Mucosa of descending colon (tissue), 3 donors: ENCODE results near the gene PIM2. TPM values are rescaled to one million over a fixed set of nuclear protein-coding genes. Genes with fewer than 3 reads are reported as not detected.

Experiments used
- ATAC-seq: fragments of 200-7000 bp; cut with Tn5 transposase; one replicate; pipeline ENCODE4 v1.9.1; 2020; ENCODE audit warnings: mild to moderate bottlenecking, moderate library complexity
- DNase-seq, 3 donors: peaks; one replicate each; pipeline ENCODE4 v3.0.0-alpha.2; 2020
- H3K36me3 ChIP-seq: fragments of 200-600 bp; one replicate; pipeline ENCODE4 v1.8.0; 2021; ENCODE audit warnings: low read depth, mild to moderate bottlenecking
- H3K4me1 ChIP-seq: fragments of 200-600 bp; one replicate; pipeline ENCODE4 v1.8.0; 2021; ENCODE audit warnings: low read depth, mild to moderate bottlenecking
- H3K4me3 ChIP-seq: fragments of 200-600 bp; one replicate; pipeline ENCODE4 v1.8.0; 2021; ENCODE audit warnings: mild to moderate bottlenecking
- H3K9me3 ChIP-seq: fragments of 200-600 bp; one replicate; pipeline ENCODE4 v1.8.0; 2021; ENCODE audit warnings: mild to moderate bottlenecking
- CTCF ChIP-seq: fragments of 200-600 bp; IDR thresholded peaks from one replicate; pipeline ENCODE4 v1.8.0; 2022; ENCODE audit warnings: antibody characterized with exemption, mild to moderate bottlenecking
- intact Hi-C, 2 donors: fragments of 100-400 bp; cut with DNase I in 1 of 2; cut with micrococcal nuclease in 1 of 2; formaldehyde crosslinking; loops; one replicate each; pipeline versions ENCODE4 v1.11.0 to v1.11.1; 2022; cut with DNase I, micrococcal nuclease
- total RNA-seq, 3 donors: library from RNA; stranded (reverse); fragmentation: NEBNext Ultra II Directional in 2 of 3; extraction: Animal tissue kit (Norgen Biotek cat#: 25700) in 2 of 3; gene quantifications; one replicate each; pipeline versions ENCODE4 v1.2.1 to v1.2.4, GENCODE V29; 2021 to 2023
- donor health status: DM: no; HTN: no; CAD: no; lungs with moderate emphysema.
- donor health status: DM: no; HTN: no; CAD: no.
- donor health status: DM: no; HTN: yes; CAD: no.

The PIM2 gene
- total RNA-seq, 3 donors from 2014 or later: 10.5 to 30.0 (median 20.5) TPM

DNA sequence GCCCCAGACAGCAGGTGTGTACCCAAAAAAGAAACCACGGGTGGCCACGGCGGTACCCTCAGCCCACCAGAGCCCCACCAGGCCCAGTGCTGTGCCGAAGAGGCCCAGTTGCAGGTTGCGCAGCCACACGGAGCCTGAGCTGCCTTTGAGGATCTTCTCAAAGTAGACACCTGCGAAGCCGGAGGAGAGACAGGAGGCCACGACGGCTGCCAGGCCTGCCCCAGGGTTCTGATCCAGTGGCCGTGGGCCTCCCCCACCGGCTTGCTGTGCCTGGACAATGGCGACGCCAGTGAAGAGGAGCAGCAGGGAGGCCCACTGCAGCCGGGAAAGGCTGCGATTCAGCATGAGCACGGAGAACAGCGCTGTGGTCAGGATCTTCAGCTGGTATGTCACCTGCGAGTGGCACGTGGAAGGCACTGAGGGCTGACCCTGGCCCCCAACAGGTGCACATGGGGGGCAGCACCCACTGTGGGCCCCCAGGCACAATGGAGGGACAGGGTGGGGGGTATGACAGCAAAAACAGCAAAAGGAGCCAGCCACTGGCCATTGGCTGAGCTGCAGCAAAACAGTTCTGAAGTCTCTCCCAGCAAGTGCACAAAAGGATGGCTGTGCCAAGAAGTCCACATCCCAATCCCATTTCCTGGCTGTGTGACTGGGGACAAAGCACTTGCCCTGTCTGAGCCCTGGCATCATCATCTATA, 13.6 kb downstream of the PIM2 start:
- intact Hi-C loops: no loop called here
- no peak for TF ChIP-seq CTCF
- Histone ChIP-seq H3K9me3 (no peaks in the 10 kb centered on the region), H3K4me1 (no peaks in the 10 kb centered on the region), H3K4me3 (no peak overlapping the region), H3K36me3 (no peaks in the 10 kb centered on the region)
- DNase-seq (no peak), ATAC-seq (no peak)

GRCh38 chrX:48904626-48905025, 14.2 kb downstream of the PIM2 start:
- Histone ChIP-seq H3K4me3 (no peak overlapping the region), H3K4me1 (no peaks in the 10 kb centered on the region), H3K36me3 (no peaks in the 10 kb centered on the region), H3K9me3 (no peaks in the 10 kb centered on the region)
- DNase-seq (no peak), ATAC-seq (no peak)
- intact Hi-C loops: no loop called here
- no peak for TF ChIP-seq CTCF

GRCh38 chrX:48904180-48904579, 14.6 kb downstream of the PIM2 start:
- H3K9me3 ChIP-seq: no peaks in the 10 kb centered on the region
- H3K4me3 ChIP-seq: no peak overlapping the region
- H3K4me1 ChIP-seq: no peaks in the 10 kb centered on the region
- DNase-seq (no peak), ATAC-seq (no peak)
- no peak for TF ChIP-seq CTCF
- no peaks in the 10 kb centered on the region for H3K36me3 ChIP-seq
- intact Hi-C loops: no loop called here

- DNase-seq: no peak
- Histone ChIP-seq H3K4me1 (peaks cover 3% of the 10 kb centered on the region), H3K4me3 (no peak overlapping the region), H3K36me3 (no peaks in the 10 kb centered on the region), H3K9me3 (no peaks in the 10 kb centered on the region)
- ATAC-seq: no peak
- TF ChIP-seq CTCF: no peak
- intact Hi-C loops: no loop called here
Measured at GRCh38 chrX:48903290-48903689, 15.5 kb downstream of the PIM2 start.

DNA sequence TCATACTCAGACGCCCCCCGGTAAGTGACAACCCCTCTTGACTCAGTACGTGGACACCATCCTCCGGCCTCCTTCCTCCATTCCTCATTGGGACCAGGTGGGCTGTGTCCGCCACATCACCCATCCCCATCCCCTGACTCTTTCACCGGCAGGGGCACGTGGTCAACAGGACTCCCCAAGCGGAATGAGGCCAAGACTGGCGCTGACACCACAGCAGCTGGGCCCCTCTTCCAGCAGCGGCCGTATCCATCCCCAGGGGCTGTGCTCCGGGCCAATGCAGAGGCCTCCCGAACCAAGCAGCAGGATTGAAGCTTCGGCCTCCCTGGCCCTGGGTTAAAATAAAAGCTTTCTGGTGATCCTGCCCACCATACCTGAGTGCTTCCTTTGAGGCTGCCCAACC, 16.0 kb downstream of the PIM2 start:
- Histone ChIP-seq H3K4me3 (no peak overlapping the region), H3K36me3 (no peaks in the 10 kb centered on the region), H3K9me3 (no peaks in the 10 kb centered on the region), H3K4me1 (peaks cover 3% of the 10 kb centered on the region)
- TF ChIP-seq CTCF: no peak
- DNase-seq (no peak), ATAC-seq (no peak)
- intact Hi-C loops: no loop called here

DNA sequence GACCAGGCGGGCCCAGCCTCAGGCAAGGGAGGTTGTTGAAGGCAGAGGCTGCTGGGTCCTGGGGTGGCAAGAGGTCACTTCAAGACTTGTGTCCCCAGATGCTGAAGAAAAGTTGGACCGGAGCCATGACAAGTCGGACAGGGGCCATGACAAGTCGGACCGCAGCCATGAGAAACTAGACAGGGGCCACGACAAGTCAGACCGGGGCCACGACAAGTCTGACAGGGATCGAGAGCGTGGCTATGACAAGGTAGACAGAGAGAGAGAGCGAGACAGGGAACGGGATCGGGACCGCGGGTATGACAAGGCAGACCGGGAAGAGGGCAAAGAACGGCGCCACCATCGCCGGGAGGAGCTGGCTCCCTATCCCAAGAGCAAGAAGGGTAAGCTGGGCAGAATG, 16.7 kb downstream of the PIM2 start:
- intact Hi-C loops: no loop called here
- peaks cover 3% of the 10 kb centered on the region for H3K4me1 ChIP-seq
- no peak for TF ChIP-seq CTCF
- no peaks in the 10 kb centered on the region for H3K36me3 ChIP-seq
- H3K4me3 ChIP-seq: no peak overlapping the region
- ATAC-seq: no peak
- DNase-seq: no peak
- H3K9me3 ChIP-seq: no peaks in the 10 kb centered on the region
